Glomerular visceral epithelial cell (primary cell): ENCODE data around the gene TUBB6.

Experiments
- DNase-seq: peaks from one replicate; pipeline ENCODE4 v3.0.0-alpha.2; 2016; ENCODE audit errors: extremely low spot score

TUBB6 gene

GRCh38 chr18:12314591-12315305 is 6.7 kb downstream of the TUBB6 start:
- no peak for DNase-seq

- DNase-seq, result no peak
Measured at GRCh38 chr18:12315490-12315889, 7.4 kb downstream of the TUBB6 start.

GRCh38 chr18:12315911-12316310 is 7.9 kb downstream of the TUBB6 start:
- DNase-seq, result no peak

- DNase-seq, result peak; percentile 37
Measured at GRCh38 chr18:12317664-12318333, 9.8 kb downstream of the TUBB6 start.

GRCh38 chr18:12318334-12318697 is 10.3 kb downstream of the TUBB6 start:
- no peak for DNase-seq

GRCh38 chr18:12318857-12319256 is 10.8 kb downstream of the TUBB6 start:
- DNase-seq, result no peak

- DNase-seq, result peak; percentile 76
Measured at GRCh38 chr18:12321333-12321732, 13.3 kb downstream of the TUBB6 start.

GRCh38 chr18:12324991-12325725 is 17.1 kb downstream of the TUBB6 start:
- no peak for DNase-seq

GRCh38 chr18:12325726-12326245 is 17.7 kb downstream of the TUBB6 start:
- no peak for DNase-seq

- DNase-seq, result no peak
Measured at GRCh38 chr18:12326711-12327460, 18.8 kb downstream of the TUBB6 start.

- peak; percentile 77 for DNase-seq
Measured at GRCh38 chr18:12327510-12328178, 19.6 kb downstream of the TUBB6 start.

- DNase-seq, result no peak
Measured at GRCh38 chr18:12328179-12328823, 20.3 kb downstream of the TUBB6 start.

- DNase-seq, result no peak
Measured at GRCh38 chr18:12329125-12329698, 21.2 kb downstream of the TUBB6 start.

GRCh38 chr18:12330766-12331165 is 22.7 kb downstream of the TUBB6 start:
- DNase-seq, result no peak

- DNase-seq, result no peak
Measured at GRCh38 chr18:12333506-12334290, 25.7 kb downstream of the TUBB6 start.

GRCh38 chr18:12334366-12334808 is 26.3 kb downstream of the TUBB6 start:
- DNase-seq, result no peak

- DNase-seq, result no peak
Measured at GRCh38 chr18:12334863-12335262, 26.8 kb downstream of the TUBB6 start.

- no peak for DNase-seq
Measured at GRCh38 chr18:12335503-12335902, 27.5 kb downstream of the TUBB6 start.

GRCh38 chr18:12336171-12336613 is 28.2 kb downstream of the TUBB6 start:
- peak; percentile 40 for DNase-seq
